Activated CD4-positive, alpha-beta memory T cell treated with anti-CD3 and anti-CD28 coated beads, Interleukin-2, amount 10 ng/mL, durations not matched to agents 7 days and 5 days (primary cell): ENCODE data around the gene QKI. TPM values are rescaled to one million over a fixed set of nuclear protein-coding genes. Genes with fewer than 3 reads are reported as not detected.

Source experiments
- CTCF ChIA-PET: fragments of 350-600 bp; sonication (Branson Sonifier 250); formaldehyde crosslinking; loops from one replicate; lab custom pipeline; 2021; ENCODE audit warnings: antibody characterized with exemption, inconsistent platforms; lab: Charles Lee
- POLR2A ChIA-PET: fragments of 350-600 bp; sonication (Branson Sonifier 250); formaldehyde crosslinking; loops from one replicate; lab custom pipeline; 2021; ENCODE audit warnings: antibody characterized with exemption; lab: Charles Lee
- DNase-seq: peaks from one replicate; pipeline ENCODE4 v3.0.0-alpha.2; 2020
- H3K27ac Mint-ChIP-seq: one replicate; pipeline ENCODE4 v1.8.0; 2021; ENCODE audit warnings: mild to moderate bottlenecking, mixed read lengths
- H3K27me3 Mint-ChIP-seq: one replicate; pipeline ENCODE4 v1.8.0; 2021; ENCODE audit warnings: mixed read lengths
- H3K36me3 Mint-ChIP-seq: one replicate; pipeline ENCODE4 v1.8.0; 2021; ENCODE audit warnings: low read depth, mixed read lengths
- H3K4me1 Mint-ChIP-seq: one replicate; pipeline ENCODE4 v1.8.0; 2021; ENCODE audit warnings: mixed read lengths
- H3K4me3 Mint-ChIP-seq: one replicate; pipeline ENCODE4 v1.8.0; 2021; ENCODE audit warnings: mild to moderate bottlenecking, mixed read lengths
- H3K9me3 Mint-ChIP-seq: one replicate; pipeline ENCODE4 v1.8.0; 2021; ENCODE audit warnings: mixed read lengths
- total RNA-seq, 2 experiments: library from RNA; stranded (reverse); gene quantifications; one replicate each; pipeline ENCODE4 v1.2.3, GENCODE V29; 2021

QKI gene
- total RNA-seq, 2 experiments from 2014 or later = 67.6 to 74.6 TPM

GRCh38 chr6:163409712-163410111 lies 4.8 kb upstream of the QKI start:
- POLR2A ChIA-PET = no interaction called here
- CTCF ChIA-PET = no interaction called here
- no peak overlapping the region for H3K4me3 Mint-ChIP-seq

GRCh38 chr6:163412341-163412740 lies 2.2 kb upstream of the QKI start:
- Mint-ChIP-seq H3K4me1 (peaks cover 24% of the 10 kb centered on the region), H3K27me3 (peaks cover 8% of the 10 kb centered on the region), H3K36me3 (peaks cover 2% of the 10 kb centered on the region), H3K9me3 (no peaks in the 10 kb centered on the region), H3K4me3 (peak overlapping the region; percentile 35), H3K27ac (no peak overlapping the region)
- no peak for DNase-seq
- CTCF ChIA-PET = interaction anchor here (0.6 kb wide), 1 partner anchor 17 kb away, joined by 3 read pairs; no protein-coding TSS in a partner anchor
- POLR2A ChIA-PET = no interaction called here

More at GRCh38 chr6:163409712-163410111, 4.8 kb upstream of the QKI start:
- no peak for DNase-seq
- Mint-ChIP-seq H3K9me3 (no peaks in the 10 kb centered on the region), H3K27ac (no peak overlapping the region), H3K36me3 (peaks cover 2% of the 10 kb centered on the region), H3K4me1 (peaks cover 33% of the 10 kb centered on the region), H3K27me3 (peaks cover 8% of the 10 kb centered on the region)

GRCh38 chr6:163412801-163413344 lies 1.6 kb upstream of the QKI start:
- no peak for DNase-seq
- ChIA-PET POLR2A (no interaction called here), CTCF (no interaction called here)
- peak overlapping the region; percentile 37 for H3K27ac Mint-ChIP-seq
- H3K36me3 Mint-ChIP-seq = peaks cover 2% of the 10 kb centered on the region
- no peaks in the 10 kb centered on the region for H3K9me3 Mint-ChIP-seq
- peak overlapping the region; percentile 75 for H3K4me3 Mint-ChIP-seq
- H3K27me3 Mint-ChIP-seq = peaks cover 8% of the 10 kb centered on the region
- H3K4me1 Mint-ChIP-seq = peaks cover 27% of the 10 kb centered on the region

- Mint-ChIP-seq H3K27ac (peak overlapping the region; percentile 91), H3K9me3 (no peaks in the 10 kb centered on the region), H3K4me1 (peaks cover 31% of the 10 kb centered on the region), H3K4me3 (peak overlapping the region; percentile 75), H3K27me3 (peaks cover 8% of the 10 kb centered on the region), H3K36me3 (peaks cover 2% of the 10 kb centered on the region)
- ChIA-PET POLR2A (no interaction called here), CTCF (no interaction called here)
- peak; percentile 88 for DNase-seq
These were observed 987 bp upstream of the QKI start for GRCh38 chr6:163413345-163414116.

- CTCF ChIA-PET = interaction anchor here (1.7 to 2.6 kb wide), 2 partner anchors 10 to 46 kb away, joined by 6 to 12 read pairs; no protein-coding TSS in a partner anchor
- Mint-ChIP-seq H3K36me3 (peaks cover 2% of the 10 kb centered on the region), H3K9me3 (no peaks in the 10 kb centered on the region), H3K27me3 (peaks cover 4% of the 10 kb centered on the region), H3K4me1 (peaks cover 45% of the 10 kb centered on the region), H3K27ac (peak overlapping the region; percentile 86), H3K4me3 (peak overlapping the region; percentile 77)
- DNase-seq = peak; percentile 29
- POLR2A ChIA-PET = interaction anchor here (0.6 to 2.4 kb wide), 6 partner anchors 9 to 46 kb away, joined by 3 to 24 read pairs (median 6); no protein-coding TSS in a partner anchor
These were observed 565 bp downstream of the QKI start for GRCh38 chr6:163414946-163415619.

GRCh38 chr6:163415620-163416556 lies 1.4 kb downstream of the QKI start:
- peak; percentile 41 for DNase-seq
- Mint-ChIP-seq H3K4me3 (peak overlapping the region; percentile 79), H3K4me1 (peaks cover 48% of the 10 kb centered on the region), H3K27me3 (peaks cover 4% of the 10 kb centered on the region), H3K36me3 (peaks cover 2% of the 10 kb centered on the region), H3K9me3 (no peaks in the 10 kb centered on the region), H3K27ac (peak overlapping the region; percentile 91)
- ChIA-PET CTCF (interaction anchor here (1.0 to 2.7 kb wide), 5 partner anchors 10 to 139 kb away, joined by 3 to 17 read pairs (median 6); no protein-coding TSS in a partner anchor), POLR2A (interaction anchor here (0.6 to 2.4 kb wide), 7 partner anchors 10 to 45 kb away, joined by 3 to 24 read pairs (median 5); no protein-coding TSS in a partner anchor)

GRCh38 chr6:163416557-163417253 lies 2.2 kb downstream of the QKI start:
- ChIA-PET POLR2A (interaction anchor here (1.1 to 2.4 kb wide), 4 partner anchors 10 to 44 kb away, joined by 4 to 24 read pairs (median 10); no protein-coding TSS in a partner anchor), CTCF (interaction anchor here (1.0 to 2.7 kb wide), 5 partner anchors 9 to 138 kb away, joined by 3 to 17 read pairs (median 6); no protein-coding TSS in a partner anchor)
- peak overlapping the region; percentile 91 for H3K27ac Mint-ChIP-seq
- no peaks in the 10 kb centered on the region for H3K36me3 Mint-ChIP-seq
- peak; percentile 38 for DNase-seq
- H3K4me3 Mint-ChIP-seq = peak overlapping the region; percentile 79
- no peaks in the 10 kb centered on the region for H3K27me3 Mint-ChIP-seq
- H3K4me1 Mint-ChIP-seq = peaks cover 45% of the 10 kb centered on the region
- H3K9me3 Mint-ChIP-seq = no peaks in the 10 kb centered on the region

GRCh38 chr6:163417595-163417994 lies 3.1 kb downstream of the QKI start:
- Mint-ChIP-seq H3K4me3 (no peak overlapping the region), H3K9me3 (no peaks in the 10 kb centered on the region)

GRCh38 chr6:163418311-163419029 lies 4.0 kb downstream of the QKI start:
- Mint-ChIP-seq H3K9me3 (no peaks in the 10 kb centered on the region), H3K27ac (no peak overlapping the region), H3K27me3 (no peaks in the 10 kb centered on the region), H3K36me3 (no peaks in the 10 kb centered on the region), H3K4me3 (no peak overlapping the region), H3K4me1 (peaks cover 35% of the 10 kb centered on the region)
- DNase-seq = no peak
- CTCF ChIA-PET = interaction anchor here (0.7 to 2.7 kb wide), 5 partner anchors 8 to 289 kb away, joined by 3 to 17 read pairs (median 3); no protein-coding TSS in a partner anchor
- POLR2A ChIA-PET = no interaction called here

More at GRCh38 chr6:163417595-163417994, 3.1 kb downstream of the QKI start:
- no peak for DNase-seq
- CTCF ChIA-PET = interaction anchor here (2.7 kb wide), 1 partner anchor 137 kb away, joined by 17 read pairs; no protein-coding TSS in a partner anchor
- Mint-ChIP-seq H3K4me1 (peaks cover 41% of the 10 kb centered on the region), H3K27me3 (no peaks in the 10 kb centered on the region), H3K27ac (no peak overlapping the region), H3K36me3 (no peaks in the 10 kb centered on the region)
- POLR2A ChIA-PET = no interaction called here

- no peaks in the 10 kb centered on the region for H3K27me3 Mint-ChIP-seq
- CTCF ChIA-PET = interaction anchor here (0.6 to 1.3 kb wide), 2 partner anchors 97 to 135 kb away, joined by 3 to 6 read pairs; no protein-coding TSS in a partner anchor
- DNase-seq = no peak
- no peaks in the 10 kb centered on the region for H3K9me3 Mint-ChIP-seq
- no peak overlapping the region for H3K27ac Mint-ChIP-seq
- H3K4me1 Mint-ChIP-seq = peaks cover 35% of the 10 kb centered on the region
- H3K4me3 Mint-ChIP-seq = no peak overlapping the region
- H3K36me3 Mint-ChIP-seq = no peaks in the 10 kb centered on the region
- POLR2A ChIA-PET = interaction anchor here (0.7 kb wide), 1 partner anchor 41 kb away, joined by 3 read pairs; no protein-coding TSS in a partner anchor
These were observed 5.1 kb downstream of the QKI start for GRCh38 chr6:163419413-163420288.
